ENCODE measurements around the gene THPO.
A peak's percentile ranks its signal among the peaks of the same experiment; 100 is the strongest.

Gene THPO

GRCh38 chr3:184361932-184362667, 15.9 kb downstream of the THPO start:
- DNase-seq: peak; percentile 77

DNA sequence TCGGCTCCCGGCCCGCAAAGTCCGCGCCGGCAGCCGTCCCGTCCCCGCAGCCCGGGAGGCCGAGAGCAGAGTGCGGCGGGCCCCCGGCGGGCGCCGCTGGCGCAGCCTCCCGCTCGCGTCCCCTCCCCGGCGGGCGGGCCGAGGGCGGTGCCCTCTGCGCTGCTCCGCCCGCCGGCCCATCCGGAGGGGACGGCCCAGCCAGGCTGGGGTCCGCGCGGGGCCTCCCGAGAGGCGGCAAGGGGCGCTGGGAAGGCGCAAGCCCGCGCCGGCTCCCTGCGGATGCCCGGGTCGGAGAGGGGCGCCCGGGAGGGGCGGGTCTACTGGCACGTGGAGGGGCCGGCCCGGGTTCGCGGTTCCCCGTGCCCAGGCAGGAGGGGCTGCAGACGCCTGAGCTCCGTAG, 16.5 kb downstream of the THPO start, which contains the start of the genes CLCN2 and POLR2H:
Gene CLCN2 (minus strand): TSS at position 74 of the 400 bp plus-strand sequence. CDS start 126 bp downstream, outside the sequence.
Gene POLR2H (plus strand): TSS at position 179 of the 400 bp plus-strand sequence. CDS start 1,783 bp downstream, outside the sequence.
- DNase-seq: peak; percentile 36

GRCh38 chr3:184360929-184361531, 17.0 kb downstream of the THPO start:
- no peak for DNase-seq

- no peak for DNase-seq
Observed at GRCh38 chr3:184360070-184360928, 17.7 kb downstream of the THPO start.

GRCh38 chr3:184359610-184360009, 18.4 kb downstream of the THPO start:
- DNase-seq: no peak

GRCh38 chr3:184358921-184359350, 19.1 kb downstream of the THPO start:
- DNase-seq: no peak

- no peak for DNase-seq
Observed at GRCh38 chr3:184358124-184358767, 19.8 kb downstream of the THPO start.

DNA sequence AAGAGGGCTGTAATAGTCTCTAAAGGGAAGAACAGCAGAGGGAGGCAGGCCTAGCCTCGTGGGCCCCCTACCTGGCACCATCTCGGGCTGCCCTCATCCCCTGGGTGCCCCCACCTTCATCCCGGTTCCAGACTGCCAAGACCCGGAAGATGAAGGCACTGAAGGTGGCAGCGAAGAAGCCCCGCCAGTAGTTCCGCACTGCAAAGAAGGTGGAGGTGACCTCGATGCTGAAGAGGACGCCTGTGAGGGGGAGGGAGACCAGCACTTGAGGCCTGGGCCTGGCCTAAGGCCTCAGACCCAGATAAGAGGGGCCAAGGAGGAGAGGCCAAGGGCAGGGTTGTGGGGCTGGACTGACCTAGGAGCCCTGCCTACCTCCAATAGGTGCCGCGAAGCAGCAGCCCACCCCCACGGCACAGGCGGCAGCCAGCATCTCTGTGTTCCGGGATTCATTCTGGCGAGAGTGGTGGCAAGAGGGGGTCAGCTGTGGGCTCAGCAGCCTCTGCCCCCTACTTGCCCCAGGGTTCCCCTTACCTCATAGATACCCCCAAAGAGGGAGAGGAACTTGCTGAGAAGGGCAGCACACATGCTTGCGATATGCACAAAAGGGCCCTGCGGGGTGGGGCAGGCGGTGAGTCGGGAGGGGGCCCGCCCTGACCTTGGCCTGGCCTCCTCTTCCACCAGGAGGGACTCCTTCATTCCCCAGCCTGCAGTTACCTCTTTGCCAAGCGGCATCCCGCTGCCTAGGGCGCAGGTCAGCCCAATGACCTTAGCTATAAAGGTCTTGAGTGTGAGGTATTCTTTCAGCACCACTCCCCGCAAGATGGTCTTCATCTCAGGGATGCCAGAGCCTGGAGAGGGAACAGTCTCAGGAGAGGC, 20.5 kb downstream of the THPO start:
- no peak for DNase-seq

DNA sequence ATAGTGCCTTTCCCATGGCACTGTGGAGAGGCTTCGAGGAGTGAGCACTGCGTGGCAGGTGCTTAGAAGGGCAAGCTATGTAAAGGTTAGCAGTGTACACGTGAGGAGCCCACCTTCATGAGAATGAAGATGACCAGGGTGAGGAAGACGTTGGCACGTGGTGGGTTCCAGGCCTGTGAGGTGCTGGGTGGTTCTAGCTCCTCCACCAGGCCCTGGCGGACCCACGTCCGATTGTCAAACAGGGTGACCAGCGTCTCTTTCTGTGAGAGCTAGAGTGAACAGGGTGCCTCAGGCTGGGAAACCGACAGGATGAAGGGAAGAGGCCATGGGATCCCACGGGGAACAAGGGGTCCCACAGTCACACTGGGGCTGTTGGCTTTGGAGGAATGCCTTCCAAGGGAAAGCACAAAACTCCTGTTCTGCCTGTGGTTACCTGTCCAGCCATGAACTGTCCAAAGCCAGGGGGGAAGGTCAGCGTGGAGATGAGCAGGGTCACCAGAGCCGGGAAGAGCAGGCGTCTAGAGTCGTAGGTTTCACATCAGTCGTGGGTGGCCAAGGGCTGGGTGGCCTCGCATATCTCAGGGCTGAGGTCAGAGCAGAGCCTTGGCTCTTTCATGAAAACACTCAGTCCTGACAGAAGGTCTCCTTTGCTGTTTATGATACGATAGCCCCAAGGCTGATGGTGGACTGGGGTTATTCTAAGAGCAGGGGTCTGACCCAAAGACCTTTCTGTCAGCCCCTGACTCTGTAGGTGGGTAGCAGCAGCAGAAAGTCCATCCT, 22.6 kb downstream of the THPO start:
- DNase-seq: no peak

- DNase-seq: no peak
Observed at GRCh38 chr3:184354754-184355153, 23.3 kb downstream of the THPO start.

DNA sequence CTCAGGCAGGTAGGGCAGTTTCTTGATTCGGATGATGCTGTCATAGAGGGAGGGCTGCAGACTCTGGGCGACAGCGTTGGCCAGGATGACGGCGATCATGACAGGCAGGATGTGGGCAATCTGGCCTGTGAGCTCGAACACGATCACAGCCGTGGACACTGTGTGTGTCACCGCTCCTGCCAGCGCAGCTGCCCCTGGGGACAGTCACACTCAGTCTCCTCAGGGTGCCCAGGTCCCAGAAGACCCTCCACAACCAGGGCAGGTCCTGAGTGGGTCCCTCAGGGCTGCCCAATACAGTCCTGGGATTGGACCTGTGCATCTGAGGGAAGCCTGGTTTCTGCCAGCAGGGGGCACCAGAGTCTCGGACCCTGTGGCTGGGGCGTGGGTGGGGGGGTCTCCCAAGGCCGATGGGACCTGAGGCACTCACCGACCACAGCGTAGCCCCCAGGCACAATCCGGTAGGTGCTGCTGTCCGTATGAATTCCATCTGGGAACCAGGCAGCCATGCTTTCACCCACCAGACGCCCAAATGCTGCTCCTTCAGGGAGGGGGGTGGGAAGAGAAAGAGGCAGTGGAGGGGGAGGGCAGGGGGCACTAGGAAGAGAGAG, 23.8 kb downstream of the THPO start:
- no peak for DNase-seq

DNA sequence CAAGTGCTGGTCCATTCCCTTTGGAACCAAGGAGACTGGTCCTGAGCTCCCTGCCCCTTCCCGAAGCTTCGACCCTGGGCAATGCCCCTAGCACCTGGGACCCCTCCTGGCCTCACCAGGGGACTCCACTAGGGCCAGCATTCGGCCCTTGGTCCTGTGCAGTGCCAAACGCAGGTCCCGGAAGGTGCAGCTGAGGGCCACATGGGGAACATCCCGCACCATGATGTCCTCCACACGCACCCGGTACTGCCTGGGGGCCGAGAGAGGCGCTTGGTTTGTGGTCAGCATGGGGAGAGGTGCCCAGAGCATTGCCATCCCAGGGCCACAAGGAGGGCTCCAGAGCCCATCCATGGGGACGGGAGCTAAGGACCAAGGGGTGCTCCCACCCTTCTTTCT, 24.5 kb downstream of the THPO start:
- DNase-seq: no peak

DNA sequence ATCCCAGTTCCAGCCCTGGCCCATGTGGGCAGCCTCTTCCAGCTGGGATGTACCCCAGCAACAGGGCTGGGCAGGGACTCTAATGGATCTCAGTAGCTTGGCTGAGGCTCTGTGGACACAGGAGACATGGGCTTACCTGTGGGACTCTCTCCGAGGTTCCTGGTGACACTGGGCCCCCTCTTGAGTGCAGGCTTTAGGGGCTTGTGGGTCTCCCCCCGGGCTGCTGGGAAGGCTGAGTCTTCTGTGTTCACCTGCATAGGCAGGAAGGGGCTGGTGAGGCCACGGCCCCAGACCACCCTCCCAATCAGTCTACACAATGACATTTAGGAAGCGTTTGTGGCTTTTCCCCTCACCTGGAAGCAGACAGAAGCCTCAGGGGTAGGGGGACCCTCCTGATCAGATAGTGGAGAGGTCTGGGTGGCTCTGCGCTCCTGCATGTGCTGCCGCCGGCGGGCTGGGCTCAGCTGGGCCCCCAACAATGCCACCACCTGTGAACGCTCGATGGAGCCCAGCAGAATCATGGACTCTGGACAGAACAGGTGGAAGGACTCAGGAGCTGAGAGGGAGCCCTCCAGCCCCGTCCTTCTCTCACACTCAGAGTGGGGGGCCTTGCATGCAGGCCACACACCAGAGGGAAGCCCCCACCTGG, 25.0 kb downstream of the THPO start:
- DNase-seq: no peak

GRCh38 chr3:184352149-184352785, 25.7 kb downstream of the THPO start:
- DNase-seq: no peak

DNA sequence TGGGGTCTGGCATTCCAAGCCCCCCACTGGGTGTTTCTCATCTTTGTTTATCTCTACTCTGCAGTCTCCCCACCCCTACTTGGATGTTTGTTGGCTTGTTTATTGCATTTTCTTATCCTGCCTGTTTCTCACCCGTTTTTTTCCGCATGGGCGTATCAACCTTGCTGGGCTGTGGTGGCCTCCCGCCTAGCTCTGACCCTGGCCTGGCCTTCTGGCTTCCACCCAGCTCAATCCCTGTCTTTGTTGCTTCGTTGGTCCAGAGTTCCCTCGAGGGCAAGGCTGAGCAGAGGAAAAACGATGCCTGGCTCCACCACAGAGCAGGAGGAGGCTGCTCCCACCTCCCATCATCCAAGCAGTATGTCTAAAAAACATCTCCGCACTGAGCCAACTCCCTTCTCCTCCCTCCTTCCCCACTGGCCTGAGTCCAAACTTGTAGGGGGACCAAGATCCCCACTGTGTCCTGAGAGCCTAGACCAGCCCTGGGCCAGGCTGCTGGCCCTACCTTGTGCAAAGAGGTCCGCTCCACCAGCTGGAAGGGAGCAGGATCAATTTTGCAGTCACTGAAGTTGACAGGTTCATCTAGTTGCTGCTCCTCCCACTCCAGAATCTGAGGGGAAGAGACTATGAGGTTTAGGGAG, 26.4 kb downstream of the THPO start:
- DNase-seq: no peak

GRCh38 chr3:184350618-184351017, 27.4 kb downstream of the THPO start:
- no peak for DNase-seq

- no peak for DNase-seq
Observed at GRCh38 chr3:184349563-184350470, 28.2 kb downstream of the THPO start.

DNA sequence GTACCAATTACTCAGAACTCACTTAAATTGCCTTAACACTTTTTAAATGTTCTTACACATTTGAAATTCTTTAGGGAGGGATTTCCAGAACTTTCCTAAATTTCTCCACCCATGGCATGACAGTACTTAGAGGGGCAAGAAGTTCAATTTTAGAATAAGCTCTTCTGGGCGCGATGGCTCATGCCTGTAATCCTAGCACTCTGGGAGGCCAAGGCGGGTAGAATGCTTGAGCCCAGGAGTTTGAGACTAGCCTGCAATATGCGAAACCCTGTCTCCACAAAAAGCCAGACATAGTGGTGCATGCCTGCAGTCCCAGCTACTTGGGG, 30.0 kb downstream of the THPO start:
- no peak for DNase-seq
